ENCODE measurements around the gene ST3GAL5. TPM values are rescaled to one million over a fixed set of nuclear protein-coding genes. Genes with fewer than 3 reads are reported as not detected.

ST3GAL5 gene
- total RNA-seq, 4 donors from 2014 or later: 3.0 to 20.2 (median 13.6) TPM

- peak; percentile 20 for DNase-seq
- in situ Hi-C loops (cut with MboI; ENCODE audit: low pct_ligation_motif_present in 1 of 4, low pct_unique_long_range_greater_than_20kb in 1 of 4, low sequenced_read_pairs in 3 of 4): no loop called here
- 76 to 77% methylated on average over 4 of the region's 4 CpGs for WGBS, 2 donors (ENCODE audit: low coverage in 1 of 2)
- Histone ChIP-seq H3K36me3 (no peaks in the 10 kb centered on the region), H3K4me3 (no peak overlapping the region), H3K27me3 (no peaks in the 10 kb centered on the region), H3K9me3 (no peaks in the 10 kb centered on the region), H3K4me1 (peaks cover 0 to 5% (median 2%) of the 10 kb centered on the region in 4 donors), H3K27ac (peak overlapping the region in 3 of 4 donors; percentile 48 to 60 (median 50))
- intact Hi-C loops (cut with DNase I; ENCODE audit: low total_unique reads): no loop called here
- TF ChIP-seq POLR2A (IDR thresholded peaks at IDR 0.05) (no peak), POLR2AphosphoS5 (IDR thresholded peaks at IDR 0.05) (peak in 2 of 3 donors; percentile 29 to 58), EP300 (IDR thresholded peaks at IDR 0.05; ENCODE audit: low read depth) (no peak), CTCF (IDR thresholded peaks at IDR 0.05) (no peak)
These were observed 16.4 kb upstream of the ST3GAL5 start for GRCh38 chr2:85905187-85905666.

GRCh38 chr2:85903849-85904248 lies 15.1 kb upstream of the ST3GAL5 start:
- DNase-seq: no peak
- WGBS, 2 donors (ENCODE audit: low coverage in 1 of 2): 93% methylated on average over 8 of the region's 8 CpGs; no CpG with 5 or more reads in 1 of the 2 donors
- peaks cover 0 to 5% (median 2%) of the 10 kb centered on the region in 4 donors for H3K4me1 ChIP-seq
- intact Hi-C loops (cut with DNase I; ENCODE audit: low total_unique reads) (no loop called here), in situ Hi-C loops (cut with MboI; ENCODE audit: low pct_ligation_motif_present in 1 of 4, low pct_unique_long_range_greater_than_20kb in 1 of 4, low sequenced_read_pairs in 3 of 4) (no loop called here)
- no peak overlapping the region for H3K27ac ChIP-seq
- no peak overlapping the region for H3K4me3 ChIP-seq
- H3K36me3 ChIP-seq: no peaks in the 10 kb centered on the region
- no peaks in the 10 kb centered on the region for H3K27me3 ChIP-seq
- TF ChIP-seq CTCF (IDR thresholded peaks at IDR 0.05) (no peak), POLR2AphosphoS5 (IDR thresholded peaks at IDR 0.05) (no peak), POLR2A (IDR thresholded peaks at IDR 0.05) (no peak), EP300 (IDR thresholded peaks at IDR 0.05; ENCODE audit: low read depth) (no peak)
- no peaks in the 10 kb centered on the region for H3K9me3 ChIP-seq

DNA sequence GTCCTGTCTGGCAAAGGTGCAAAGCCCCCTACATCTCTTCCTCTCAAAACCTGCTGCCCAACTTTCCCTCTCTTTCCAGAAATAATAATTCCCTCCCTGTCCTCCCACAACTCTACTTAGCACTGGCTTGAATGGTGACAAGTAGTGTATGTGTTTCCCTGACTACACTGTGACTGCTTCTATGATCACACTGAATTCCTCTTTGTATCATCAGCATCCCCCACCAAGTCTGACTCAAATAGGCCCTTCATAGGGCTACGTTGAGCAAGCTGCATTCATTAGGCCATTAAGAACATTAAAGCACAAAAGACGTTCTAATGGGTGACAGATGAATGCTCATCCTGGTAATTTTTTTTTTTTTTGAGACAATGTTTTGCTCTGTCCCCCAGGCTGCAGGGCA lies 13.7 kb upstream of the ST3GAL5 start:
- WGBS, 2 donors (ENCODE audit: low coverage in 1 of 2): 34% methylated on average over 2 of the region's 2 CpGs
- Histone ChIP-seq H3K4me1 (peaks cover 0 to 5% (median 2%) of the 10 kb centered on the region in 4 donors), H3K9me3 (no peaks in the 10 kb centered on the region), H3K27me3 (no peaks in the 10 kb centered on the region), H3K36me3 (no peaks in the 10 kb centered on the region), H3K4me3 (no peak overlapping the region), H3K27ac (no peak overlapping the region)
- DNase-seq: no peak
- in situ Hi-C loops (cut with MboI; ENCODE audit: low pct_ligation_motif_present in 1 of 4, low pct_unique_long_range_greater_than_20kb in 1 of 4, low sequenced_read_pairs in 3 of 4): no loop called here
- no peak for TF ChIP-seq POLR2A (IDR thresholded peaks at IDR 0.05)
- no peak for TF ChIP-seq CTCF (IDR thresholded peaks at IDR 0.05)
- TF ChIP-seq POLR2AphosphoS5 (IDR thresholded peaks at IDR 0.05): no peak
- no peak for TF ChIP-seq EP300 (IDR thresholded peaks at IDR 0.05; ENCODE audit: low read depth)
- intact Hi-C loops (cut with DNase I; ENCODE audit: low total_unique reads): no loop called here

DNA sequence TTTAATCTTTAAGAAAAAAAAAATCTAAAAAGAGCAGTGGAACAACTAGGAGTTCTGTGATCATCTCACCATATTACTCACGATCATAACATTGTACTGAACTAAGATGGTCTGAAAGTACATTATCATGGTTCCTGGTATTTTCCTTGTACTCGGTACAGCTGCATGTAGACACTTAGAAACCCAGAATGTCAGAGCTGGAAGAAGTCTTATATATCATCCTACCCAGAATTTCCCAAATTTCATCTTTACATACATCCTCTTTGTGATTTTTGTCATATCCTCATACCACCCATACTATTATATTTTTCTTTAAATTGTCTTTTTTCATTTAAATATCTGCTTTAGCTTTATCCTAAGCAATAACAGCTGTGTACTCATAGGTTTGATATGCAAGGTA lies 12.4 kb upstream of the ST3GAL5 start:
- no peaks in the 10 kb centered on the region for H3K36me3 ChIP-seq
- H3K27me3 ChIP-seq: no peaks in the 10 kb centered on the region
- H3K27ac ChIP-seq: no peak overlapping the region
- peaks cover 0 to 5% (median 2%) of the 10 kb centered on the region in 4 donors for H3K4me1 ChIP-seq
- in situ Hi-C loops (cut with MboI; ENCODE audit: low pct_ligation_motif_present in 1 of 4, low pct_unique_long_range_greater_than_20kb in 1 of 4, low sequenced_read_pairs in 3 of 4): no loop called here
- H3K4me3 ChIP-seq: no peak overlapping the region
- TF ChIP-seq EP300 (IDR thresholded peaks at IDR 0.05; ENCODE audit: low read depth) (no peak), POLR2AphosphoS5 (IDR thresholded peaks at IDR 0.05) (no peak), CTCF (IDR thresholded peaks at IDR 0.05) (no peak), POLR2A (IDR thresholded peaks at IDR 0.05) (no peak)
- no peak for DNase-seq
- intact Hi-C loops (cut with DNase I; ENCODE audit: low total_unique reads): no loop called here
- WGBS, 2 donors (ENCODE audit: low coverage in 1 of 2): 45 to 67% methylated on average over 2 of the region's 2 CpGs
- no peaks in the 10 kb centered on the region for H3K9me3 ChIP-seq
